OCI-LY1 (cell line): Measurements from ENCODE around the gene EPHA1.
"Not testable (repeated sequence)": the region's sequence is repeated elsewhere in the genome, so short reads cannot be mapped to it uniquely, and the experiment has no call there.

Experiments
- EZH2 ChIP-seq: fragments of 200-600 bp; sonication (generic), shearing (Covaris generic); IDR thresholded peaks from 2 replicates; pipeline ENCODE4 v1.8.0; 2017; ENCODE audit warnings: borderline replicate concordance, mixed run types, mild to moderate bottlenecking, antibody characterized with exemption, low read length, moderate library complexity, mixed read lengths
- TF ChIP-seq, protein P1 (sequence below): fragments of 200-600 bp; sonication (generic), shearing (Covaris generic); IDR thresholded peaks from 2 replicates; pipeline ENCODE4 v1.5.1; 2017; ENCODE audit warnings: mild to moderate bottlenecking, antibody characterized with exemption, low read length, moderate library complexity, mixed read lengths

DNA sequence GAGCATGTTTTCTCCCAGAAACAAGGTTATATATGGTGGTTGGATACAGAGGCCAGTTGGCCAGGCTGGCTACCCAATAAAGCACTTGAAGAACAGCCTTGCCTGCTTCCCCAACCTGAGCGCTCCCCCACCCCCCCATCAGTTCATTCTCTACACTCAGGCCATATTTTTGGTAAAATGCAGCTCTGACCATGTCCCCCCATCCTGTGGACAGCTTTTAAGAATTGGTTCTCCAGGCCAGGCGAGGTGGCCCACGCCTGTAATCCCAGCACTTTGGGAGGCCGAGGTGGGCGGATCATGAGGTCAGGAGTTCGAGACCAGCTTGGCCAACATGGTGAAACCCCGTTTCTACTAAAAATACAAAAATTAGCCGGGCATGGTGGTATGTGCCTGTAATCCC lies 16.2 kb downstream of the EPHA1 start:
- not testable (repeated sequence) for TF ChIP-seq EZH2
- TF ChIP-seq, protein P1, sequence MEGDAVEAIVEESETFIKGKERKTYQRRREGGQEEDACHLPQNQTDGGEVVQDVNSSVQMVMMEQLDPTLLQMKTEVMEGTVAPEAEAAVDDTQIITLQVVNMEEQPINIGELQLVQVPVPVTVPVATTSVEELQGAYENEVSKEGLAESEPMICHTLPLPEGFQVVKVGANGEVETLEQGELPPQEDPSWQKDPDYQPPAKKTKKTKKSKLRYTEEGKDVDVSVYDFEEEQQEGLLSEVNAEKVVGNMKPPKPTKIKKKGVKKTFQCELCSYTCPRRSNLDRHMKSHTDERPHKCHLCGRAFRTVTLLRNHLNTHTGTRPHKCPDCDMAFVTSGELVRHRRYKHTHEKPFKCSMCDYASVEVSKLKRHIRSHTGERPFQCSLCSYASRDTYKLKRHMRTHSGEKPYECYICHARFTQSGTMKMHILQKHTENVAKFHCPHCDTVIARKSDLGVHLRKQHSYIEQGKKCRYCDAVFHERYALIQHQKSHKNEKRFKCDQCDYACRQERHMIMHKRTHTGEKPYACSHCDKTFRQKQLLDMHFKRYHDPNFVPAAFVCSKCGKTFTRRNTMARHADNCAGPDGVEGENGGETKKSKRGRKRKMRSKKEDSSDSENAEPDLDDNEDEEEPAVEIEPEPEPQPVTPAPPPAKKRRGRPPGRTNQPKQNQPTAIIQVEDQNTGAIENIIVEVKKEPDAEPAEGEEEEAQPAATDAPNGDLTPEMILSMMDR, result not testable (repeated sequence)
